Measurements from ENCODE around the gene RNF32. TPM values are rescaled to one million over a fixed set of nuclear protein-coding genes. Genes with fewer than 3 reads are reported as not detected.
"Not testable (repeated sequence)": the region's sequence is repeated elsewhere in the genome, so short reads cannot be mapped to it uniquely, and the experiment has no call there.

RNF32 gene
- total RNA-seq, 1 donor from 2014 or later = 0.52 TPM

DNA sequence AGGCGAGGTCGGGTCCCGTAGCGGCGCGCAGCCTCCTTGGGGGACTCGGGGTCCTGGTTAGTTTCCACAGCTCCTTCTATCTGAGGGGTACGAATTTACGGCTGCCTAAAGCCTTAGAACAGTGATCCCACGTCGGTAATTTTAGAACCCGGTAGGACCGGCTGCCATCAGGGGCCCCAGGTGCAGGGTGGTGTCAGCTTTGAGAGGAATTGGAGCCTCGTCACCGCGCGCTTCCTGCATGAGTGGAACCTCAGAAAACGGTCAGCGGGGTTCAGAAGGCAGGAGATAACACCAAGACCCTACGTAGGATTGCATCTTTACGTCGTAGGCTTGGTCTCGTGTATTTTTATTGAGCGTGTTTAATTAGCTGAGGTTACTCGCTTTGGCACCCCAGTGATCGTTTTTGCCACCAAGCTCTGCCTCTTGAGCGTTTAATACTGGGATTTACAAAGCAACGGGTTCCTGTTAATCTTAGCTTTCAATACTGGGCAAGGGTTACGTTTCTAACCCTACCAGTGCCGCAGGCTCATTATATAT lies 443 bp downstream of the RNF32 start:
- peaks cover 0 to 3% (median 0%) of the 10 kb centered on the region in 3 donors for H3K9me3 ChIP-seq (ENCODE audit: control insufficient read depth in 3 of 3, low read length in 3 of 3)
- H3K9ac ChIP-seq (ENCODE audit: low read depth in 1 of 3, low read length in 3 of 3) = peak overlapping the region; percentile 54 to 77 (median 68)
- H3K4me3 ChIP-seq (ENCODE audit: low read length in 3 of 3) = peak overlapping the region; percentile 80 to 89 (median 80)
- no peak overlapping the region for H3K27ac ChIP-seq (ENCODE audit: low read depth, low read length)
- H3K4me1 ChIP-seq (ENCODE audit: control insufficient read depth in 3 of 3, insufficient read depth in 3 of 3, low read length in 3 of 3) = peaks cover 0 to 16% (median 8%) of the 10 kb centered on the region in 3 donors
- H3K27me3 ChIP-seq (ENCODE audit: control insufficient read depth in 3 of 3, insufficient read depth in 3 of 3, low read length in 3 of 3) = peaks cover 0 to 16% (median 0%) of the 10 kb centered on the region in 3 donors
- H3K36me3 ChIP-seq (ENCODE audit: control insufficient read depth in 3 of 3, insufficient read depth in 3 of 3, low read length in 3 of 3) = no peaks in the 10 kb centered on the region

DNA sequence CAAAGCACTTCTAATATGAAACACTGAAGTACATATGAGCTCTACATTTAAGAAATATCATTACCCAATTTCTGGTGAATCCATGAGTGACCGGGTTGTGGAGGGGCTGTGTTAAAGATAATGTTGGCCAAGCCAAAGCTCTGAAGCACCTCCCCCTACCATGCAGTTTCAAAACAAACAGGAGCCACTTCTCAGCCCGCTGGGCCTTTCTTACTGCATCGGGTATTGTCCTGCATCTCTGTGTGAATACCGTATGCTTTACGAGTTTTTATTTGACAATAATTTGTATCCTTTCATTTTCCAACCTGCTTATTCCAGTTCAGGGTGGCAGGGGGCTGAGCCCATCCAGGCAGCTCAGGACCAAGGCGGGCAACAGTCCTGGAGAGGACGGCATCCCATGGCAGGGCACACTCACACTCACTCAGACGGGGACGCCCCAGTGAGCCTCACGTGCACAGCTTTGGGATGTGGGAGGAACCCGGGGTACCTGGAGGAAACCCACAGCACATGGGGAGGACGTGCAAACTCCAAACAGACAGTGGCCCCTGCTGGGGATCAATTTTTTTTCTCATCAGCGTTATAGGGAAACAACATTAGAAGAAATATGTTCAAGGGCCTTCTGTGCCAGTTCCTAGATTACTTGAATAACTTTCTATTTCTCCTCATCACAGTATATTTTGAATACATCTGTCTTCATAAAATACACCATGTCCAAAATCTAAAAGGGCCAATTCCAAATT lies 1.9 kb downstream of the RNF32 start:
- Histone ChIP-seq H3K27me3 (ENCODE audit: control insufficient read depth in 3 of 3, insufficient read depth in 3 of 3, low read length in 3 of 3) (peaks cover 0 to 16% (median 0%) of the 10 kb centered on the region in 3 donors), H3K9ac (ENCODE audit: low read depth in 1 of 3, low read length in 3 of 3) (no peak overlapping the region), H3K9me3 (ENCODE audit: control insufficient read depth in 3 of 3, low read length in 3 of 3) (peaks cover 0 to 3% (median 0%) of the 10 kb centered on the region in 3 donors), H3K4me3 (ENCODE audit: low read length in 3 of 3) (no peak overlapping the region), H3K27ac (ENCODE audit: low read depth, low read length) (no peak overlapping the region), H3K36me3 (ENCODE audit: control insufficient read depth in 3 of 3, insufficient read depth in 3 of 3, low read length in 3 of 3) (no peaks in the 10 kb centered on the region), H3K4me1 (ENCODE audit: control insufficient read depth in 3 of 3, insufficient read depth in 3 of 3, low read length in 3 of 3) (peaks cover 0 to 16% (median 8%) of the 10 kb centered on the region in 3 donors)

DNA sequence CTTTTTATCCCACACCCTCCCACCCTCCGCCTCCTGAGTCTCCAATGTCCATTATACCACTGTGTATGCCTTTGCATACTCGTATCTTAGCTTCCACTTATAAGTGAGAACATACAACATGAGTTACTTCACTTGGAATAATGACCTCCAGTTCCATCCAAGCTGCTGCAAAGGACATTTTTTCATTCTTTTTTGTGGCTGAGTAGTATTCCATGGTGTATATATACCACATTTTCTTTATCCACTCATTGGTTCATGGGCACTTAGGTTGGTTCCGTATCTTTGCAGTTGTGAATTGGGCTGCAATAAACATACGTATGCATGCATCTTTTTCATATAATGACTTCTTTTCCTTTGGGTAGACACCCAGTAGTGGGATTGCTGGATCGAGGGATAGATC lies 6.8 kb downstream of the RNF32 start:
- not testable (repeated sequence) for H3K4me1 ChIP-seq (ENCODE audit: control insufficient read depth in 3 of 3, insufficient read depth in 3 of 3, low read length in 3 of 3); H3K4me3 ChIP-seq (ENCODE audit: low read length in 3 of 3); H3K9me3 ChIP-seq (ENCODE audit: control insufficient read depth in 3 of 3, low read length in 3 of 3); H3K27ac ChIP-seq (ENCODE audit: low read depth, low read length); H3K36me3 ChIP-seq (ENCODE audit: control insufficient read depth in 3 of 3, insufficient read depth in 3 of 3, low read length in 3 of 3); H3K9ac ChIP-seq (ENCODE audit: low read depth in 1 of 3, low read length in 3 of 3)
- H3K27me3 ChIP-seq (ENCODE audit: control insufficient read depth in 3 of 3, insufficient read depth in 3 of 3, low read length in 3 of 3) = peaks cover 9 to 25% (median 14%) of the 10 kb centered on the region in 3 donors

DNA sequence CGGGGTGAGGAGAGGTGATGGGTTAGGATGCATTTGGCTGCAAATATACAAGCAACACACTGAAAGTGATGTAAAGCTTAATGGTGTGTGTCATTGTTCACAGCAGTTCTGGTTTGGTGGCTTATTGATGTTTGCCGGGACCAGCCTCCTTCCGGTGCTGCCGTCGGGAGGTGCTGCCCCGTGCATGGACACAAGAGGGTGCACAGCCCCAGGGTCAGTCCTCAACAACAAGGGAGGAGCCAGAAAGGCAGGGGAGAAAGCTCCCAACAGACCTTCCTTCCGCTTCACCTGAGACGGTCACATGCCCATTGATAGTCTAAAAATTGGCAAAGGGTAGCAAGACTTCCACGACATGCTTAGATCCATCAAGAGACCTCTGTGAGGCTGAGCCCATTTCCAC lies 9.5 kb downstream of the RNF32 start:
- Histone ChIP-seq H3K27ac (ENCODE audit: low read depth, low read length) (no peak overlapping the region), H3K9me3 (ENCODE audit: control insufficient read depth in 3 of 3, low read length in 3 of 3) (no peaks in the 10 kb centered on the region), H3K4me3 (ENCODE audit: low read length in 3 of 3) (no peak overlapping the region), H3K36me3 (ENCODE audit: control insufficient read depth in 3 of 3, insufficient read depth in 3 of 3, low read length in 3 of 3) (no peaks in the 10 kb centered on the region), H3K27me3 (ENCODE audit: control insufficient read depth in 3 of 3, insufficient read depth in 3 of 3, low read length in 3 of 3) (peaks cover 9 to 28% (median 23%) of the 10 kb centered on the region in 3 donors), H3K4me1 (ENCODE audit: control insufficient read depth in 3 of 3, insufficient read depth in 3 of 3, low read length in 3 of 3) (no peaks in the 10 kb centered on the region), H3K9ac (ENCODE audit: low read depth in 1 of 3, low read length in 3 of 3) (no peak overlapping the region)

DNA sequence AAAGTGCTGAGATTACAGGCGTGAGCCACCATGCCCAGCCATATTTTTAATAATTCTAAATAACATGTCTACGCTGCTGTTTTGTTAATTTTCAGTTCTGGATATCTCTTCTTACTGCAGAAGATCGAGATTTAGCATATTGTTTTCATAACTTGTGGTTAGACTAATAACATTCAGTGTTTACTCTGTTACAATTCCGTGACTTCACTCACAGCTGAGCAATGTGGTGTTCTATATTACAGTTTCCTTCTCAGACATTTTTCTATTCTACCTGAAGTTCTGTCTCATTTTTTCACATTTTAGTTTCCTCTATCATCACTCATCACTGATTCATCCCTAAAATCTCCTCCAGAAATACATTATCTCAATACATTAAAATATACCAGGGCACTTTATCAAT lies 10.9 kb downstream of the RNF32 start:
- no peaks in the 10 kb centered on the region for H3K36me3 ChIP-seq (ENCODE audit: control insufficient read depth in 3 of 3, insufficient read depth in 3 of 3, low read length in 3 of 3)
- H3K27me3 ChIP-seq (ENCODE audit: control insufficient read depth in 3 of 3, insufficient read depth in 3 of 3, low read length in 3 of 3) = peaks cover 9 to 29% (median 23%) of the 10 kb centered on the region in 3 donors

DNA sequence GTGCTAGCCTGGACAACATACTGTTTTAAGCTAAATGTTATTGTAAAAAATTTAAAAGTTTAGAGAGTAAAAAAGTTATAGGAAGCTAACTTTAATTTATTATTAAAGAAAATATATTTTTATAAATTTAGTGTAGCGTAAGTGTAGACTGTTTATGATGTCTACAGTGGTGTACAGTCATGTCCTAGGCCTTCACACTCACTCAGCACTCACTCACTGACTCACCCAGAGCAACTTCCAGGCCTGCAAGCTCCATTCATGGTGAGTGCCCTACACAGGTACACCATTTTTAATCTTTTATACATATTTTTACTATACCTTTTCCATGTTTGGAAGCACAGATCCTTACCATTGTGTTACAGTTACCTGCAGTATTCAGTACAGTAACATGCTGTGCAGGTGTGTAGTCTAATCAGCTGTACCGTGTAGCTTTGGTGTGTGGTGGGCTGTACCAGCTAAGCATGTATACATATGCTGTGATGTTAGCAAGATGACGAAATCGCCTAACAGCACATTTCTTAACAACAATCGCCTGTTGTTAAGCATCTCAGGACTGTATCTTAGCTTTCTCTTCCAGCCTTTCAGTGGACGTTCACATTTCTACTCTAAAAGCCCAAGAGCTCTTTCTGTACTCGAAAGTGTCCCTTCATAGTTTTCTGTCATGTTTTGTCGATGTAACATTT lies 12.5 kb downstream of the RNF32 start:
- no peaks in the 10 kb centered on the region for H3K4me1 ChIP-seq (ENCODE audit: control insufficient read depth in 3 of 3, insufficient read depth in 3 of 3, low read length in 3 of 3)
- no peaks in the 10 kb centered on the region for H3K9me3 ChIP-seq (ENCODE audit: control insufficient read depth in 3 of 3, low read length in 3 of 3)
- no peak overlapping the region for H3K27ac ChIP-seq (ENCODE audit: low read depth, low read length)
- no peak overlapping the region for H3K9ac ChIP-seq (ENCODE audit: low read depth in 1 of 3, low read length in 3 of 3)
- H3K4me3 ChIP-seq (ENCODE audit: low read length in 3 of 3) = no peak overlapping the region
- H3K36me3 ChIP-seq (ENCODE audit: control insufficient read depth in 3 of 3, insufficient read depth in 3 of 3, low read length in 3 of 3) = no peaks in the 10 kb centered on the region
- H3K27me3 ChIP-seq (ENCODE audit: control insufficient read depth in 3 of 3, insufficient read depth in 3 of 3, low read length in 3 of 3) = peaks cover 9 to 33% (median 26%) of the 10 kb centered on the region in 3 donors

More for the DNA sequence above, 10.9 kb downstream of the RNF32 start:
- Histone ChIP-seq H3K27ac (ENCODE audit: low read depth, low read length) (no peak overlapping the region), H3K9ac (ENCODE audit: low read depth in 1 of 3, low read length in 3 of 3) (no peak overlapping the region), H3K4me3 (ENCODE audit: low read length in 3 of 3) (no peak overlapping the region), H3K9me3 (ENCODE audit: control insufficient read depth in 3 of 3, low read length in 3 of 3) (no peaks in the 10 kb centered on the region), H3K4me1 (ENCODE audit: control insufficient read depth in 3 of 3, insufficient read depth in 3 of 3, low read length in 3 of 3) (no peaks in the 10 kb centered on the region)

DNA sequence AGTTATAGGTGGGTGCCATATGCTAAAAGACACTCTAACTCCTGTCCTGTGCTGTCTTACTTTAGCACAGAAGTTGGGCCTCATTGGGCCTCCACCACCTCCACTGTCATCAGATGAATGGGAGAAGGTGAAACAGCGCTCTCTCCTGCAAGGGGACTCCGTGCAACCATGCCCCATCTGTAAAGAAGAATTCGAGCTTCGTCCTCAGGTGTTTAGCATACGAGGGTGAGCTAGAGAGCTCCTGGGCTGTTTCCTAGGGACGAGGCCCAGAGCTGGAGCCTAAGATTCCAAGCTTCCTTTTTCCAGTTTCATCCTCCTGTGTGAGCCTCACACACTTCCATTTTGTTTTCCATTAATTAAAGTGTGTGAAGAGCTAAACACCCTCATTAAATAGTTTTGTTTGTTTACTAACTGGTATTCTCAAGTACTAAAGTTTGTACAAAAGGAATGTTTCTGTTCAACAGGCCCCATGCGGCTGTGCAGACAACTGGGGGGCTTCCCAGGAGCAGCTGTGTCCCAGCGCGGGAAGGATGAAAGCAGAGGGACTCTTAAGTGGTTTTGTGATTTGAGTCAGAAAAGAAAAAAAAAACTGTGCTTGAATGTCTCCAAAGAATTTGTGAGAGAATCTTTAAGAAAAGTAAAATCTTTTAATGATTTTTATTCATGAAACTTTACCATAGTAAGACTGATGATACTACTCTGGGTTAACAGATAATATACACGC lies 14.1 kb downstream of the RNF32 start:
- H3K9me3 ChIP-seq (ENCODE audit: control insufficient read depth in 3 of 3, low read length in 3 of 3) = no peaks in the 10 kb centered on the region
- H3K4me1 ChIP-seq (ENCODE audit: control insufficient read depth in 3 of 3, insufficient read depth in 3 of 3, low read length in 3 of 3) = no peaks in the 10 kb centered on the region
- no peak overlapping the region for H3K9ac ChIP-seq (ENCODE audit: low read depth in 1 of 3, low read length in 3 of 3)
- H3K27ac ChIP-seq (ENCODE audit: low read depth, low read length) = no peak overlapping the region
- no peaks in the 10 kb centered on the region for H3K36me3 ChIP-seq (ENCODE audit: control insufficient read depth in 3 of 3, insufficient read depth in 3 of 3, low read length in 3 of 3)
- no peak overlapping the region for H3K4me3 ChIP-seq (ENCODE audit: low read length in 3 of 3)
- peaks cover 9 to 28% (median 26%) of the 10 kb centered on the region in 3 donors for H3K27me3 ChIP-seq (ENCODE audit: control insufficient read depth in 3 of 3, insufficient read depth in 3 of 3, low read length in 3 of 3)

DNA sequence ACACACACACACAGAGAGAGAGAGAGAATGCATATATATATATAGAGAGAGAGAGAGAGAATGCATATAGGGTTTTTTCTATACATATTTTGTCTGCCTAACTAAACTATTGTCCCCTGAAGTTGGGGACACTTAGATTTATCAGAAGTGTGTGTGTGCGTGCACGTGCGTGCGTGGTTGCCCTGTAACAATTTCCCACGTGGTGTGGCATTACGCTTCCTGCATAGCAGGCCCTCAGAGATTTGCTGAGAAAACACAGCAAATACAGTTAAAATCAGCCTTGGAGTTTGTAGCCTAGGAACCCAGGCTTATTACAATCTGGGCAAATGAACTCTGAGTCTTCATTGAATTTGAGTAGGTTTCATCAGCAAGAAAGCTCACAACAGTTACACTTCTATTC lies 14.7 kb downstream of the RNF32 start:
- Histone ChIP-seq H3K9me3 (ENCODE audit: control insufficient read depth in 3 of 3, low read length in 3 of 3) (no peaks in the 10 kb centered on the region), H3K4me3 (ENCODE audit: low read length in 3 of 3) (no peak overlapping the region), H3K9ac (ENCODE audit: low read depth in 1 of 3, low read length in 3 of 3) (no peak overlapping the region), H3K36me3 (ENCODE audit: control insufficient read depth in 3 of 3, insufficient read depth in 3 of 3, low read length in 3 of 3) (no peaks in the 10 kb centered on the region), H3K27me3 (ENCODE audit: control insufficient read depth in 3 of 3, insufficient read depth in 3 of 3, low read length in 3 of 3) (peaks cover 5 to 27% (median 21%) of the 10 kb centered on the region in 3 donors), H3K4me1 (ENCODE audit: control insufficient read depth in 3 of 3, insufficient read depth in 3 of 3, low read length in 3 of 3) (no peaks in the 10 kb centered on the region), H3K27ac (ENCODE audit: low read depth, low read length) (no peak overlapping the region)

DNA sequence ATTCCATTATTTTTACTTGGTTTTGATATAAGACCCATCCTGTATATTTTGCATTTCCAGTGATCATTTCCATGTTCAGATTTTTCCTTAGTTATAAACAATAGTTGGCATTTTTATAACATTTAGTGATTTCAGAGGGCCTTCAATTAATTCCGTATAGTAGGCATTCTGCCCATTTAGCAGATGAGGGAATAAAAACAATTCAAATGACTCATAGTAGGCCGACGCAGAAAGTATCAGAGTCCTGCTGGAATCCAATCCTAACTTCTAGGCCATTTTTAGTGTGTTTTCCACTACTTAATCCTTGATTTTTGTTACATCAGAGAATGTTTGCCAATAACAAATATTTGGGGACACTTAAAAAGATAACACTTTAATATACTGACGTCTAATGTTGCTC lies 15.4 kb downstream of the RNF32 start:
- Histone ChIP-seq H3K4me1 (ENCODE audit: control insufficient read depth in 3 of 3, insufficient read depth in 3 of 3, low read length in 3 of 3) (no peaks in the 10 kb centered on the region), H3K9me3 (ENCODE audit: control insufficient read depth in 3 of 3, low read length in 3 of 3) (no peaks in the 10 kb centered on the region), H3K36me3 (ENCODE audit: control insufficient read depth in 3 of 3, insufficient read depth in 3 of 3, low read length in 3 of 3) (no peaks in the 10 kb centered on the region), H3K27me3 (ENCODE audit: control insufficient read depth in 3 of 3, insufficient read depth in 3 of 3, low read length in 3 of 3) (peaks cover 0 to 20% (median 15%) of the 10 kb centered on the region in 3 donors), H3K27ac (ENCODE audit: low read depth, low read length) (no peak overlapping the region), H3K9ac (ENCODE audit: low read depth in 1 of 3, low read length in 3 of 3) (no peak overlapping the region), H3K4me3 (ENCODE audit: low read length in 3 of 3) (no peak overlapping the region)
